HuH-7 (cell line): ENCODE measurements around the gene SYNCRIP.
A peak's percentile ranks its signal among the peaks of the same experiment; 100 is the strongest.
"Not testable (repeated sequence)": the region's sequence is repeated elsewhere in the genome, so short reads cannot be mapped to it uniquely, and the experiment has no call there.

Source experiments
- DNase-seq: peaks from one replicate; pipeline ENCODE4 v3.0.0; 2011; ENCODE audit warnings: low spot score

The SYNCRIP gene

GRCh38 chr6:85593438-85594196 is 49.1 kb downstream of the SYNCRIP start, which contains the start of gene SNX14:
SNX14 (minus strand) TSS chr6:85593858; CDS start chr6:85593718, 140 bp downstream.
- DNase-seq: peak; percentile 85

- no peak for DNase-seq
These were observed 50.7 kb downstream of the SYNCRIP start for GRCh38 chr6:85592033-85592432.

GRCh38 chr6:85591207-85591606 is 51.5 kb downstream of the SYNCRIP start:
- DNase-seq: no peak

DNA sequence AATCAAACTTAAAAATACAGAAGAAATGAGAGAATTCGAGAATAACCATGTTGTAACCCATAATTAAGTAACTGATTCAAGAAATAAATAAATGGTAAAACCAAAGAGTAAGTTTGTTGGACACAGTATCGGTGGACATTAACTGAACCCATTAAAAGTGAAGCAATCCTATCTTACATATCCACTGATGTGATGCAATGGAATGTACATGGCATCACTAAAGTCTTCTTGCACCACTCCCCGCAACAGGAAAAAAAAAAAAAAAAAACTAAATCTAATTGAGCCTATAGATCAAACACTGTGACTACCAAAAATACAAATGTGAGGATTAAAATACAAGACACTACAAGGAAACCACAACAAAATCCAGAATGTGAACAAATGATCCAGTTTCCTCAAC is 56.9 kb downstream of the SYNCRIP start:
- DNase-seq: no peak

GRCh38 chr6:85582832-85583231 is 59.9 kb downstream of the SYNCRIP start:
- not testable (repeated sequence) for DNase-seq

DNA sequence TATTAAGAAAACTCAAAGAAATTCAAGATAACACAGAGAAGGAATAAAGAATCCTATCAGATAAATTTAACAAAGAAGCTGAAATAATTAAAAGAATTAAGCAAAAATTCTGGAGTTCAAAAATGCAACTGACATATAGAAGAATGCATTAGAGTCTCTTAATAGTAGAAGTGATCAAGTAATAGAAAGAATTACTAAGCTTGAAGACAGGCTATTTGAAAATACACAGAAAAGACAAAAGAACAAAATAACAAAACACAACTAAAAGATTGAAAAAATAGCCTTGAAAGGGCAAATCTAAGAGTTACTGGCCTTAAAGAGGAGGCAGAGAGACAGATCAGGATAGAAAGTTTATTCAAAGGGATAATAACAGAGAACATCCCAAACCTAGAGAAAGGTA is 61.1 kb downstream of the SYNCRIP start:
- no peak for DNase-seq

- DNase-seq: peak; percentile 8
These were observed 61.8 kb downstream of the SYNCRIP start for GRCh38 chr6:85580878-85581267.

- peak; percentile 36 for DNase-seq
These were observed 62.4 kb downstream of the SYNCRIP start for GRCh38 chr6:85580118-85580877.

DNA sequence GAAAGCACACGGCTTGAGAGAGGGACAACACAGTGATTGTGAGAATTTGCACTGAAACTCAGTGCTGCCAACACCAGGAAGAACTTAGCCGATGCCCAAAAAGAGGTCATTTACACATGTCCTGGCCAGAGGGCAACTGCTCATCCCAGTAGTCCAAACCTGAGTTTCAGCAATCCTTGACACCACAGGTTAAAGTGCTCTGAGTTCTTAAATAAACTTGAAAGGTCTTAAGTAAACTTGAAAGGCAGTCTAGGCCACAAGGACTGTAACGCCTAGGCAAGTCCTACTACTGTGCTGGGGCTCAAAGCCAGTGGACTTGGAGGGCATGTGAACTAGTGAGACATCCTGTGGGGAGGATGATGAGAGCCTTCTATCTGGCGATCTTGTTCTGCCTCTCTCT is 63.1 kb downstream of the SYNCRIP start:
- DNase-seq: no peak

DNA sequence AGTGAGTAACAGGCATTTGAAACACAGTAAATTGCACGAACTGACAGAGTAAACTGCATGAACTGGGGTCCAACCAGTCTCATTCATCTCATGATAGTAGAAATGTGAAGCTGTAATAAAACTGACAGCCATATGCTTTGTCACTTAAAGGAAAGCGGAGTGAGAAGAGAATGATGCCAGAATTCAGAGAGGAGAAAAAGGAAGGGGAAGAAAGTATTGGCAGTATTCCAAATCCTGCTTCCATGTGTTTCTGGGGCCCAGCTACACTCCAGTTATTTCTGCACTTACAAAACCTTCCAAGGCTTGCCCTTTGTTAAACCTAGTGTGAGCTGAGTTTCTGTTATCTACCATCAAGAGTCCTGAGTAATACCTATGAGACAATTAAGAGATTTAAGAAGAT is 66.2 kb downstream of the SYNCRIP start:
- DNase-seq: no peak

DNA sequence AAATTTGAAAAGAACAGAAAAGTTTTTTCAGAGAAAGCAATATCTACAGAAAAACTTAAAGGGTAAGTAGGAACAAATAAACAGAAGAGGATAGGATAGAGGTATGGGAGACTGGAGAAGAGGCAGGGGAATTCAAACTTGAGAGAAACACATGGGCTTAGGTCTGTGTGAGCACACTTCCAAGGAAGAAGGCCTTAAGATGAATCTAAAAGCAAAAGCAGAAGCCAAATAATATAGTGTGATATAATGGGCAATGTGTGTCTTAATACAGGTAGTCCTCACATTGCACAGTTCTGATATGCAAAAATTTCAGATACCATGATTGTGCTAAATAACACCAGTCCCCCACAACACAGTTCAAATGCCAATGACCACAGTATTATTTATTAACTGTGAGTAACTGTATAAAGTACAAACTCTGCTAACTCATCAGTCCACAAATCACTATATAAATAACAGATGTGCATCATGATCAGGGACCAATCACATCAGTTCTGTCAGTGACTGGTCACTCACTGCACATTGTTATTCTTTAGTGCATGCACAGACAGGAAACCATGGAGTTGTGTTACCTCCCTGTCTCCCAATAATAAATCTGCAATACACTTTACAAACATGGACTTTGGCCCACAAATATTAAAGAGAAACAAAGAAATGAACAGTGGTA is 67.6 kb downstream of the SYNCRIP start:
- DNase-seq: no peak

- DNase-seq: no peak
These were observed 73.4 kb downstream of the SYNCRIP start for GRCh38 chr6:85569323-85569722.

DNA sequence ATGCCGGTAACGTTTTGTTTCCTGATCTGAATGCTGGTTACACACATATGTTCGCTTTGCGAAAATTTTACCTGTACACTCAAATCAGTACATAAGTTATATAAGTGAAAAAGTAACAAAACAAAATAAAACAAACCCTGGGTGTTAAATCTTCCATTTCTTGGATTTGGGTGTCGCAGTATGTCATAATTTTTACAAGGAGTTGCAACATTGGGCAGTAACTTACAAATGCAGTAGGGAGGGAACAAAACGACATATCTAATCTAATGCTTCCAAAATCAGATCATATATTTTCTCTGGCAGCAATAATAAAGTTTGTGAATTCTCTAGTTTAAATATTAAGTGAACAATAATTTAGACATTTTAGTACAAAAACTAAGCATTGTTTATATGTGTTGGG is 74.3 kb downstream of the SYNCRIP start:
- no peak for DNase-seq

- no peak for DNase-seq
These were observed 77.0 kb downstream of the SYNCRIP start for GRCh38 chr6:85565736-85566135.

- not testable (repeated sequence) for DNase-seq
These were observed 78.5 kb downstream of the SYNCRIP start for GRCh38 chr6:85564223-85564622.
